HCT116 (cell line): Measurements from ENCODE around the gene ZNF683. TPM values are rescaled to one million over a fixed set of nuclear protein-coding genes. Genes with fewer than 3 reads are reported as not detected.

Source experiments
- ATAC-seq: fragments of 200-7000 bp; cut with Tn5 transposase; 2 replicates; pipeline ENCODE4 v1.9.1; 2020; ENCODE audit warnings: mild to moderate bottlenecking, moderate library complexity
- BruUV-seq: library from RNA; stranded (reverse); fragments of 400-500 nt; replicated peaks from 2 replicates; lab custom pipeline; 2021; lab: Mats Ljungman, UMichigan
- CTCF ChIA-PET: fragments of 300-600 bp; sonication (Branson Sonifier 250); formaldehyde crosslinking; loops from one replicate; lab custom pipeline; 2021; ENCODE audit warnings: antibody characterized with exemption; lab: Charles Lee
- POLR2A ChIA-PET: fragments of 300-600, 350-600 bp; sonication (Branson Sonifier 250); formaldehyde crosslinking; loops from one replicate; lab custom pipeline; 2021; ENCODE audit warnings: antibody characterized with exemption; lab: Charles Lee
- RAD21 ChIA-PET, 2 experiments: fragments of 300-600 bp; sonication (Branson Sonifier 250); formaldehyde crosslinking; loops; one replicate each; lab custom pipeline; 2023; ENCODE audit warnings: low total read pairs in 2 of 2; ENCODE audit not compliant: uncharacterized antibody in 2 of 2, unreplicated experiment in 2 of 2, low non-redundant PET in 1 of 2; lab: Charles Lee
- DNase-seq: peaks from one replicate; pipeline ENCODE4 v3.0.0-alpha.2; 2010; ENCODE audit warnings: low read depth, low spot score
- H2AFZ ChIP-seq: fragments of 200-600 bp; shearing (Covaris generic), sonication (generic); 2 replicates; pipeline ENCODE4 v1.6.1; 2017; ENCODE audit warnings: low read depth, mixed run types, mixed read lengths, antibody characterized with exemption, low read length; ENCODE audit not compliant: poor library complexity, severe bottlenecking
- H3K27ac ChIP-seq: 2 replicates; pipeline ENCODE4 v1.5.1; 2012; ENCODE audit warnings: low read depth, low read length
- H3K27me3 ChIP-seq: fragments of 200-600 bp; sonication (generic); 2 replicates; pipeline ENCODE4 v1.6.1; 2016; ENCODE audit warnings: mixed run types, low read length, mixed read lengths; ENCODE audit not compliant: insufficient read depth
- H3K36me3 ChIP-seq, 2 experiments: fragments of 200-500 bp in 1 of 2; fragments of 200-600 bp in 1 of 2; sonication (Bioruptor generic) in 1 of 2; sonication (generic) in 1 of 2; 2 replicates each; pipeline versions ENCODE4 v1.5.1 to v1.6.1; 2014 to 2016; ENCODE audit warnings: low read length in 2 of 2, inconsistent platforms in 1 of 2, mixed read lengths in 1 of 2, mixed run types in 1 of 2; ENCODE audit not compliant: insufficient read depth in 2 of 2, control insufficient read depth in 1 of 2
- H3K4me1 ChIP-seq, 2 experiments: fragments of 200-600 bp in 1 of 2; sonication (generic) in 1 of 2; 2 replicates each; pipeline versions ENCODE4 v1.5.1 to v1.6.1; 2012 to 2017; ENCODE audit warnings: low read length in 2 of 2, inconsistent platforms in 1 of 2, mild to moderate bottlenecking in 1 of 2, mixed read lengths in 1 of 2, mixed run types in 1 of 2, moderate library complexity in 1 of 2; ENCODE audit not compliant: insufficient read depth in 2 of 2, control insufficient read depth in 1 of 2
- H3K4me2 ChIP-seq: fragments of 200-600 bp; sonication (generic); 2 replicates; pipeline ENCODE4 v1.6.1; 2017; ENCODE audit warnings: mixed run types, low read length, mixed read lengths
- H3K4me3 ChIP-seq, 2 experiments: fragments of 200-600 bp in 1 of 2; sonication (generic) in 1 of 2; replicated peaks in 1 of 2; 2 replicates each; pipeline ENCODE4 v1.5.1; 2011 to 2016; ENCODE audit warnings: low read length in 2 of 2, control low read depth in 1 of 2, low read depth in 1 of 2, mild to moderate bottlenecking in 1 of 2, mixed read lengths in 1 of 2, mixed run types in 1 of 2
- H3K79me2 ChIP-seq: fragments of 200-600 bp; sonication (generic); 2 replicates; pipeline ENCODE4 v1.6.1; 2017; ENCODE audit warnings: mild to moderate bottlenecking, mixed run types, low read length, moderate library complexity, mixed read lengths; ENCODE audit not compliant: insufficient read depth
- H3K9ac ChIP-seq: fragments of 200-600 bp; sonication (generic); 2 replicates; pipeline ENCODE4 v1.6.1; 2016; ENCODE audit warnings: low read length, mixed read lengths
- H3K9me2 ChIP-seq: fragments of 200-600 bp; sonication (generic), shearing (Covaris generic); 2 replicates; pipeline ENCODE4 v1.6.1; 2017; ENCODE audit warnings: mixed run types, mild to moderate bottlenecking, moderate library complexity; ENCODE audit not compliant: insufficient read depth
- H3K9me3 ChIP-seq, 2 experiments: fragments of 200-500 bp in 1 of 2; fragments of 200-600 bp in 1 of 2; sonication (Bioruptor generic) in 1 of 2; sonication (generic) in 1 of 2; 2 replicates each; pipeline ENCODE4 v1.6.1; 2014 to 2017; ENCODE audit warnings: low read length in 2 of 2, mixed read lengths in 2 of 2, inconsistent platforms in 1 of 2, low read depth in 1 of 2, mild to moderate bottlenecking in 1 of 2, mixed run types in 1 of 2, moderate library complexity in 1 of 2; ENCODE audit not compliant: control insufficient read depth in 1 of 2, insufficient read depth in 1 of 2
- H4K20me1 ChIP-seq: fragments of 200-600 bp; sonication (generic), shearing (Covaris generic); 2 replicates; pipeline ENCODE4 v1.6.1; 2017; ENCODE audit warnings: mixed run types, mild to moderate bottlenecking, moderate library complexity; ENCODE audit not compliant: insufficient read depth
- ATF3 ChIP-seq: IDR thresholded peaks from 2 replicates; pipeline ENCODE4 v1.6.1; 2012
- CBX3 ChIP-seq: IDR thresholded peaks from 2 replicates; pipeline ENCODE4 v1.6.1; 2012; ENCODE audit warnings: low read depth
- CEBPB ChIP-seq: IDR thresholded peaks from 2 replicates; pipeline ENCODE4 v1.6.1; 2012; ENCODE audit warnings: low read depth
- CTCF ChIP-seq, 3 experiments: fragments of 200-600 bp in 1 of 3; sonication (generic) in 1 of 3; IDR thresholded peaks in 2 of 3; conservative IDR thresholded peaks in 1 of 3; 2 replicates each; pipeline ENCODE4 v1.5.1; 2012 to 2017; ENCODE audit warnings: low read depth in 2 of 3, low read length in 2 of 3, antibody characterized with exemption in 1 of 3, borderline replicate concordance in 1 of 3, control low read depth in 1 of 3, mild to moderate bottlenecking in 1 of 3, mixed read lengths in 1 of 3, mixed run types in 1 of 3, moderate library complexity in 1 of 3; ENCODE audit not compliant: insufficient read depth in 1 of 3
- EGR1 ChIP-seq: IDR thresholded peaks from 2 replicates; pipeline ENCODE4 v1.6.1; 2012; ENCODE audit warnings: low read depth
- EZH2 ChIP-seq: fragments of 200-600 bp; sonication (generic); IDR thresholded peaks from 2 replicates; pipeline ENCODE4 v1.6.1; 2017; ENCODE audit warnings: antibody characterized with exemption, mixed run types
- EZH2phosphoT487 ChIP-seq: fragments of 200-600 bp; IDR thresholded peaks from 2 replicates; pipeline ENCODE4 v1.6.1; 2018; ENCODE audit warnings: antibody characterized with exemption, borderline replicate concordance
- MAX ChIP-seq: IDR thresholded peaks from 2 replicates; pipeline ENCODE4 v1.6.1; 2012
- POLR2A ChIP-seq: IDR thresholded peaks from 2 replicates; pipeline ENCODE4 v1.7.0; 2011; ENCODE audit warnings: borderline replicate concordance; ENCODE audit not compliant: insufficient read depth, insufficient read length; ENCODE audit errors: extremely low read depth
- RAD21 ChIP-seq: IDR thresholded peaks from 2 replicates; pipeline ENCODE4 v1.6.1; 2012; ENCODE audit warnings: low read depth, mild to moderate bottlenecking
- REST ChIP-seq: IDR thresholded peaks from 2 replicates; pipeline ENCODE4 v1.6.1; 2012; ENCODE audit warnings: low read depth
- SIN3A ChIP-seq: IDR thresholded peaks from 2 replicates; pipeline ENCODE4 v1.6.1; 2012; ENCODE audit warnings: low read depth
- SP1 ChIP-seq: IDR thresholded peaks from 2 replicates; pipeline ENCODE4 v1.6.1; 2012; ENCODE audit warnings: low read depth
- SRF ChIP-seq: IDR thresholded peaks from 2 replicates; pipeline ENCODE4 v1.6.1; 2012; ENCODE audit warnings: low read depth
- YY1 ChIP-seq: IDR thresholded peaks from 2 replicates; pipeline ENCODE4 v1.6.1; 2011; ENCODE audit warnings: low read length, low read depth, moderate library complexity, mild to moderate bottlenecking; ENCODE audit not compliant: insufficient replicate concordance; ENCODE audit errors: extremely low read depth
- ZBTB33 ChIP-seq: IDR thresholded peaks from 2 replicates; pipeline ENCODE4 v1.6.1; 2011; ENCODE audit warnings: mild to moderate bottlenecking, low read length, moderate library complexity; ENCODE audit not compliant: insufficient replicate concordance; ENCODE audit errors: extremely low read depth
- ZFX ChIP-seq: fragments of 450-650 bp; IDR thresholded peaks from 2 replicates; pipeline ENCODE4 v1.6.1; 2017
- ZNF274 ChIP-seq: fragments of 200-500 bp; sonication (Bioruptor generic); IDR thresholded peaks from 2 replicates; pipeline ENCODE4 v1.6.1; 2014; ENCODE audit warnings: mild to moderate bottlenecking, low read depth, low read length, inconsistent platforms
- intact Hi-C: fragments of 100-400 bp; cut with micrococcal nuclease; formaldehyde crosslinking; loops from 2 replicates; pipeline ENCODE4 v1.10.0; 2022
- total RNA-seq: library from RNA; stranded (reverse); gene quantifications from one replicate; pipeline ENCODE4 v1.2.1, GENCODE V29; 2021; ENCODE audit not compliant: unreplicated experiment

ZNF683 gene
- total RNA-seq, 1 experiment from 2014 or later = not detected

GRCh38 chr1:26345718-26346117, 26.8 kb downstream of the ZNF683 start:
- DNase-seq (no peak), ATAC-seq (no peak)
- Histone ChIP-seq H3K9ac (no peak overlapping the region), H3K9me2 (no peaks in the 10 kb centered on the region), H3K27ac (no peak overlapping the region), H3K79me2 (no peaks in the 10 kb centered on the region), H3K9me3 (no peaks in the 10 kb centered on the region), H3K4me1 (peaks cover 15 to 18% of the 10 kb centered on the region in 2 experiments), H3K4me3 (no peak overlapping the region), H3K36me3 (no peaks in the 10 kb centered on the region), H2AFZ (no peak overlapping the region), H3K27me3 (no peaks in the 10 kb centered on the region), H4K20me1 (no peaks in the 10 kb centered on the region), H3K4me2 (no peak overlapping the region)
- intact Hi-C loops = no loop called here
- POLR2A ChIA-PET = no interaction called here
- TF ChIP-seq SP1 = no peak
- no peak for TF ChIP-seq CEBPB
- TF ChIP-seq EZH2phosphoT487 = no peak
- no peak for TF ChIP-seq ZNF274
- TF ChIP-seq ATF3 = no peak
- TF ChIP-seq CTCF (IDR thresholded peaks at IDR 0.05 in 2 of 3, conservative IDR thresholded peaks at IDR 0.05 in 1 of 3; ENCODE audit: borderline replicate concordance in 1 of 3, insufficient read depth in 1 of 3, low read depth in 2 of 3, low read length in 2 of 3) = no peak
- no peak for TF ChIP-seq EGR1
- no peak for TF ChIP-seq ZBTB33
- TF ChIP-seq SRF = no peak
- no peak for TF ChIP-seq MAX
- no peak for TF ChIP-seq YY1
- TF ChIP-seq EZH2 = no peak
- TF ChIP-seq REST = no peak
- no peak for TF ChIP-seq CBX3
- TF ChIP-seq ZFX = no peak
- TF ChIP-seq RAD21 = no peak
- no peak for TF ChIP-seq SIN3A
- no peak for TF ChIP-seq POLR2A
- CTCF ChIA-PET = interaction anchor here (1.0 kb wide), 1 partner anchor 16 kb away, joined by 3 read pairs; no protein-coding TSS in a partner anchor
- RAD21 ChIA-PET = no interaction called here
- no TSS peak for BruUV-seq
